Endometrial microvascular endothelial cells (primary cell): Measurements from ENCODE around the gene COMT. TPM values are rescaled to one million over a fixed set of nuclear protein-coding genes. Genes with fewer than 3 reads are reported as not detected.

Experiments used
- in situ Hi-C: cut with HindIII; loops from 2 replicates; pipeline ENCODE4 v1.10.0; 2017; ENCODE audit warnings: low sequenced_read_pairs, low pct_unique_long_range_greater_than_20kb; ENCODE audit errors: inconsistent ontology term
- total RNA-seq: library from RNA; depleted of rRNA; stranded (reverse); fragments of >200 nt; gene quantifications from one replicate; pipeline ENCODE4 v1.2.3, GENCODE V29; 2015; ENCODE audit errors: inconsistent ontology term

COMT gene
- total RNA-seq, 1 donor from 2014 or later, result 332 TPM

GRCh38 chr22:19984201-19984753 is 42.7 kb downstream of the COMT start:
- in situ Hi-C loops, result no loop called here

DNA sequence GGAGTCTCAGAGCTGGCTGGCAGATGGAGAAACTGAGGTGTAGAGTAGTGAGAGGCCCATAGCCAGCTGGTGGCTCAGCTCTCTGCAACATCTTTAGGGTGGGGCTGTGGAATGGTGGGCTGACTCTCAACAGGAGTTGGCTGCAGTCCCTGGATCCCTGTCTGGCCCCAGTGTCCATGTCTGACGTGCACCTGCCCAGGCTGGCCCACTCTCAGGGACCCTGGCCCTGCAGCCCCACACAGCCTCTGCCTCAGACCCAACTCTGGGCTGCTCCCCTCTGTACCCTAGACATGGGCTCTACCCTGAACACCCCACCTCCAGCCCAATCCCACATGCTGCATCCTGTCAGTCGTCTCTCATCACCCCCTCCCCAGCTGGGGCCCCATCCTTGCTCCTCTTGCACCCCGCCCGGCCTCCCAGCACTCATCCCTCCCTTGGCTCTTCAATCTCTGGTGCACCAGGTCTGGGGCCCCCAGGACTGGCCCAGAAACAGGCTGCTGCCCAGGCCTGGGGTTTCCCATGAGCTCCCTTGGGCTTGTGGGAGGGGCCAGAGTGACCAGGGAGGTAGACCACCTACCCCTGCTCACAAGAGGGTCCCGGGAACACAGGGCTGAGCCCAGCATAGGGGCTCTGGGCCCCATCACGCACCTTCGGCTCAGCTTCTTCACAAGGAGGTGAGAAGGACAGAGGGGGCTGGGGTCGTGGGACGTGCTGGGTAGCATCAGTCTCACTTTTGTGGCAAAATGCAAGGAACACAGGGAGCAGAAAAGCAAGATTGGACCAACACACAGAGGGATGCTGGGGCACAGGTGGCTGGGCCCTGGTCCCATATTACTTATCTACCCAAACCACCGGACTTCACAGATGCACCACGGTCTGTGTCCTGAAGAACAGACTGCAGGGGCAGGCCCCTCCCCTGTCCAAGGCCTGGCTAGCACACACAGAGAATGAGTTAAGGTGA is 43.6 kb downstream of the COMT start:
- in situ Hi-C loops, result no loop called here

DNA sequence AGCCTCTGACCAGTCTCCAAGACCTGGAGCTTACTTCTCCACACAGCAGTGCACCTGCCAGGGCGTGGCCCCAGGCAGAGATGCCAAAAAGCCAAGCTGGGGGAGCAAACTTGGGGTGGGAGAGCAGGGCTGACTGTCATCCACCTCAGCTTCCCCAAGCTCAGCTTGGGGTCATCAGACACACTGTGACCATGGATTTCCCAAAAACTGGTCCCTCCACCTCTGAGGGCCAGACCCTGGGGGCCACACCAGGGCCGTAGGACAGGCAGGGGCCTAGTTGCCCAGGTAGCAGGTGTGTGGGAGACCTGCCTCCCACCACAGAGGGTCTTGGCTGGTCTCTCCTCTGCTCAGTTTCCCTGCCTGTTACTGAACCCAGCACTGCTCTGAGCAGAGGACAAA is 44.4 kb downstream of the COMT start:
- in situ Hi-C loops, result no loop called here

GRCh38 chr22:19986410-19987341 is 45.1 kb downstream of the COMT start:
- in situ Hi-C loops, result no loop called here

- in situ Hi-C loops, result no loop called here
Measured at GRCh38 chr22:19987394-19988306, 46.1 kb downstream of the COMT start.

GRCh38 chr22:19988331-19988808 is 46.8 kb downstream of the COMT start:
- in situ Hi-C loops, result no loop called here

- in situ Hi-C loops, result no loop called here
Measured at GRCh38 chr22:19988965-19989724, 47.6 kb downstream of the COMT start.

- in situ Hi-C loops, result no loop called here
Measured at GRCh38 chr22:19989725-19990067, 48.1 kb downstream of the COMT start.

DNA sequence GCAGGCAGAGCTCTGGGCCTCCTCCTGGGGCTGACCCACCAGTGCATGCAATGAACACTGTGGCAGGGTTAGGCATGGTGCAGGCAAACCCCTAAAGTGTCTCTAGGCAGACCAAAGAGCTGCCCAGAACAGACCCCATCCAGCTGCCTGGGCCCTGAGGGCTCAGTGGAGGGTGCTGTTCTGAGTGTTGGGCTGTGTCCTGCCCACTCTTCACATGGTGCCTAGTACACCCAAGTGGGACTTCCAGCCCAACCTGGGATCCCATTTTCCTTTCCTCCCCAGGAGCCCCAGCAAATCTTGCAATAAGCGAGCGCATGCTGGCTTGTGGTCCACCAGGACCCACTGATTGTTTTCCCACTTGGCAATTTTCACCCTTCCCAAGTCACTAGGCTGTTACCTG is 48.6 kb downstream of the COMT start:
- in situ Hi-C loops, result no loop called here

GRCh38 chr22:19990609-19991394 is 49.2 kb downstream of the COMT start:
- in situ Hi-C loops, result no loop called here

- in situ Hi-C loops, result no loop called here
Measured at GRCh38 chr22:19991395-19991644, 49.7 kb downstream of the COMT start.

DNA sequence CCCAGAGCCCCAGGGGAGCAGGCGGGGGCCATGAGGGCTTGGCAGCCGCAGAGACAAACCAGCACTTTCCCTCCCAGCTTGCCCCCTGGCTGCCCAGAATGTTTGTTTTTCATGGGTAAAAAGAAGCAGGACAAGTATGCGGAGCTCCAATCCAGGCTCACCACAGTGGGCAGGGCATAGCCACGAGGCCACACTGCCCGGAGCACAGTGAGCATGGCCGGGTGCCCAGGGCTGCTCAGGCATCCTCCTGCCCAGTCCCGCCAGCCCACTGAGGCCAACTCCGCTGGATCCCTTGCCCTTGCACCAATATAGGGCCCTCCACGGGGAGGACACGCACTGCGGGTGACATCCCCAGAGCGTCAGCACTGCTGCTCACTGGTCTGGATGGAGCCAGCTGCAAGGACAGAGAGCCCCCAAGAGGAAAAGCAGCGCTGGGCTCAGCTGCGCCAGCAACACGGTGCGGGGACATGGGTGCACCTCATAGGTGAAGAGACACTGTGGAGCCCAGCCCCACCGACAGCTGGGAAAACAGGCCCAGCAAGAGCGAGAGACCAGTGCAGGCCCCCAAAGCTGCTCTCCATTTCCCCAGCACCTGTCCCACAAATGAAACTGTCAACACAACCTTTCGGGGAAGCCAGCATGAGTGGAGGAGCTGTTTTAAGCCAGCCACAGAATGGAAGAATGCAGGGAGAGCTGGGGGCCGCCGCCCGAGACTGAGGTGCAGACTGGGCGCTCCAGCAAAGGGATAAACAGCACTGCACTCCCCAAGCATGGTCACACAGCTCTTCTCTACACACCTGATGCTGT is 50.3 kb downstream of the COMT start:
- in situ Hi-C loops, result no loop called here

DNA sequence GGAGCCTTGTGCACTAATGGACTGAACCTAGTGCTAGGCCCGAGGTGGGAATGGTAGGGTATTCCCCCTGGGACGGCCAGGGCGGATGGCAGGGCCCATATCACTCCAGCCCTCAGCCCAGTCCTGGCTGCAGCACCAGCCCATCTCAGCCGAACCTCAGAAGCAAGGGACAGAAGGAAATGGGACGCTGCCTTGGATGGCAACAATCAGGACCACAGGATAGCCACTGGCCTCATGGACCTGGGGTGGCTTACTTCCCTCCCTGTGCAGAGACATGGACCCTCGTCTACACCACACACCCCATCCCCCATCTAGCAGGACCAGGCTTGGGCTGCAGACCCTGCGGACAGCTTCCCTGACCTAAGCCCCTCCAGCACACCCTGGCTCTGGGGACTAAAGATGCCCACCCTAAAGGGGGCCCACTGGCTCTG is 50.9 kb downstream of the COMT start:
- in situ Hi-C loops, result no loop called here

DNA sequence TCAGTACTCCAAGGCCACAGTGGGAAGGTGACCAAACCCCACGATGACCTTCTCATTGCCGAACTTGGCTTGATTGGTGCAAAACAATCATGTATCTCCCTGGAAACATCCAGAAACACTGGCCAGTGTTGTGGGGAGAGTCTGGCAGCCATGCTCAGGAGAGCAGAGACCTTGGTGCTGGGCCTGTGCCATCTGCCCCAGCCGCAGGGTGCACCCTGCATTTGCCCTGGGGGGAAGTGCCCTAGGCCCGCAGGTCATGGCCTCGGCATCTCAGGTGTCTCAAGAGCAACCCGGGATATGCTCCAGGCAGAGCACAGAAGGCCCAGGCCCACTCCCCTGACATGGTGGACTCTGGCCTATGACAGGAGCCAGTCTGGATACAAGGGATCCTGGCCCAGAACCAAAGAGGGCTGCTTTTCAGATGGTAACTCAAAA is 51.4 kb downstream of the COMT start:
- in situ Hi-C loops, result no loop called here

- in situ Hi-C loops, result no loop called here
Measured at GRCh38 chr22:19993926-19994325, 52.4 kb downstream of the COMT start.

DNA sequence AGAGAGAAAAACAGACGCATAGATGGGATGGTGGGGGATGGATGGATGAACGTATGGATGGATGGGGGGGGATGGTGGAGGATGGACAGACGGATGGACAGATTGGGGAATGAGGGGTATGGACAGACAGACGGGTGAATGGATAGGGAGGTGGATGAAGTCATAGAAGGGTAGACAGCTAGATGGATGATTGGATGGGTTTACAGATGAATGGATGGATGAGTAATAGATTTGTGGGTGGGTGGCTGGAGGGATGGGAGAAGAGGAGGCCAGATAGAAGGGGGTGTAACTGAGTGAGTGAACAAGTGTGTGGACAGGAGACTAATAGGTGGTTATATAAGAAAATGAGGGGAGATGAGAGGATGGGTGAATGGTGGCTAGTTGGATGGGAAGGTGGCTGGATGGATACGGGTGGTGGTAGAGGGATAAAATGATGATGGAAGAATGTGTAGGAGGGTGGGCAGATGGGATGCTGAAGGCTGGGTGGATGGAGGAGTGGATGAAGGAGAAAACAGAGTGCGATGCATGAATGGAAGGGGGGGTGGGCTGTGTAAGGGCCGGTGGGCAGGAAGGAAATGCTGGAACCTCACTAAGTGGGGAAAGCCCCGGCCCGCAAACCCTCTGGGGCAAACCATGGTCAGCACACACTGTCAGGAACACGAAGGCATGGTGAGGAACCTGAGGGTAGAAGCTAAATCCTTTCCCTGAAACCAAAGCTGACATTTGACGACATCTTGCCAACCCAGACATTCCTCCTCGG is 53.5 kb downstream of the COMT start:
- in situ Hi-C loops, result no loop called here
